GM19324 (cell line): Measurements from ENCODE around the gene TTC27.

Experiments used
- ATAC-seq: cut with Tn5 transposase; IDR thresholded peaks from one replicate; pipeline ENCODE4 v1.9.1; 2021; ENCODE audit warnings: mild to moderate bottlenecking, moderate library complexity; ENCODE audit not compliant: unreplicated experiment, low FRiP score

The TTC27 gene

GRCh38 chr2:32666704-32667103, 38.9 kb downstream of the TTC27 start:
- ATAC-seq, result no peak

GRCh38 chr2:32668254-32668653, 40.4 kb downstream of the TTC27 start:
- ATAC-seq, result no peak

GRCh38 chr2:32671885-32672533, 44.2 kb downstream of the TTC27 start:
- no peak for ATAC-seq

GRCh38 chr2:32678825-32679224, 51.0 kb downstream of the TTC27 start:
- ATAC-seq, result no peak

GRCh38 chr2:32680942-32681341, 53.1 kb downstream of the TTC27 start:
- ATAC-seq, result no peak

GRCh38 chr2:32683520-32684086, 55.8 kb downstream of the TTC27 start:
- no peak for ATAC-seq

- no peak for ATAC-seq
These were observed 60.7 kb downstream of the TTC27 start for GRCh38 chr2:32688541-32688940.

- ATAC-seq, result no peak
These were observed 63.8 kb downstream of the TTC27 start for GRCh38 chr2:32691678-32692077.

- no peak for ATAC-seq
These were observed 68.6 kb downstream of the TTC27 start for GRCh38 chr2:32696439-32696838.

GRCh38 chr2:32697156-32697555, 69.3 kb downstream of the TTC27 start:
- ATAC-seq, result no peak

- no peak for ATAC-seq
These were observed 71.3 kb downstream of the TTC27 start for GRCh38 chr2:32699151-32699550.

- no peak for ATAC-seq
These were observed 74.0 kb downstream of the TTC27 start for GRCh38 chr2:32701806-32702205.

GRCh38 chr2:32702303-32703064, 74.6 kb downstream of the TTC27 start:
- ATAC-seq, result no peak

GRCh38 chr2:32706815-32707579, 79.1 kb downstream of the TTC27 start:
- ATAC-seq, result no peak

- ATAC-seq, result no peak
These were observed 83.4 kb downstream of the TTC27 start for GRCh38 chr2:32711219-32711618.

GRCh38 chr2:32711908-32712501, 84.2 kb downstream of the TTC27 start:
- ATAC-seq, result no peak

GRCh38 chr2:32712870-32713269, 85.0 kb downstream of the TTC27 start:
- ATAC-seq, result no peak

GRCh38 chr2:32714521-32714920, 86.7 kb downstream of the TTC27 start:
- ATAC-seq, result no peak

- no peak for ATAC-seq
These were observed 87.6 kb downstream of the TTC27 start for GRCh38 chr2:32715391-32715841.

GRCh38 chr2:32715981-32716380, 88.1 kb downstream of the TTC27 start:
- ATAC-seq, result no peak

- no peak for ATAC-seq
These were observed 88.7 kb downstream of the TTC27 start for GRCh38 chr2:32716598-32716997.
